Neuronal stem cell (in vitro differentiated cells): ENCODE data around the gene CA11.

Experiments
- DNase-seq: peaks from one replicate; pipeline ENCODE4 v3.0.0-alpha.2; 2013; ENCODE audit warnings: low spot score
- H2AFZ ChIP-seq: one replicate; pipeline ENCODE4 v1.6.1; 2013; ENCODE audit warnings: mild to moderate bottlenecking, low read length, inconsistent platforms
- H2AK5ac ChIP-seq: 2 replicates; pipeline ENCODE4 v1.6.1; 2013; ENCODE audit warnings: low read depth, mild to moderate bottlenecking, inconsistent platforms, low read length, moderate library complexity, mixed read lengths
- H2BK120ac ChIP-seq: 2 replicates; pipeline ENCODE4 v1.6.1; 2013; ENCODE audit warnings: low read depth, mild to moderate bottlenecking, inconsistent platforms, low read length, moderate library complexity, mixed read lengths
- H2BK12ac ChIP-seq: one replicate; pipeline ENCODE4 v1.6.1; 2013; ENCODE audit warnings: low read length, inconsistent platforms
- H2BK15ac ChIP-seq: 2 replicates; pipeline ENCODE4 v1.6.1; 2013; ENCODE audit warnings: mild to moderate bottlenecking, low read length, inconsistent platforms, mixed read lengths
- H2BK5ac ChIP-seq: one replicate; pipeline ENCODE4 v1.6.1; 2013; ENCODE audit warnings: inconsistent platforms, mild to moderate bottlenecking, low read length, moderate library complexity
- H3K14ac ChIP-seq: one replicate; pipeline ENCODE4 v1.6.1; 2013; ENCODE audit warnings: low read length, inconsistent platforms
- H3K18ac ChIP-seq: 2 replicates; pipeline ENCODE4 v1.6.1; 2013; ENCODE audit warnings: low read length, inconsistent platforms
- H3K23ac ChIP-seq: 2 replicates; pipeline ENCODE4 v1.6.1; 2013; ENCODE audit warnings: low read depth, mild to moderate bottlenecking, mixed read lengths, low read length, inconsistent platforms; ENCODE audit not compliant: poor library complexity
- H3K27ac ChIP-seq: replicated peaks from 3 replicates; pipeline ENCODE4 v1.5.1; 2013; ENCODE audit warnings: low read length, inconsistent platforms
- H3K27me3 ChIP-seq, 3 experiments: 2 replicates each; pipeline ENCODE4 v1.6.1; 2013; ENCODE audit warnings: low read length in 3 of 3, mild to moderate bottlenecking in 2 of 3, inconsistent platforms in 1 of 3, low read depth in 1 of 3, mixed read lengths in 1 of 3, moderate library complexity in 1 of 3; ENCODE audit not compliant: control insufficient read depth in 3 of 3, insufficient read depth in 3 of 3
- H3K36me3 ChIP-seq, 2 donors: replicated peaks in 1 of 2; 2 replicates each; pipeline ENCODE4 v1.6.1; 2013; ENCODE audit warnings: low read length in 2 of 2; ENCODE audit not compliant: control insufficient read depth in 2 of 2, insufficient read depth in 2 of 2
- H3K4ac ChIP-seq: 2 replicates; pipeline ENCODE4 v1.6.1; 2013; ENCODE audit warnings: inconsistent platforms, mild to moderate bottlenecking, low read length, moderate library complexity
- H3K4me1 ChIP-seq, 2 donors: 1 replicate in 1 of 2; 2 replicates in 1 of 2; pipeline ENCODE4 v1.6.1; 2013; ENCODE audit warnings: low read length in 2 of 2, low read depth in 1 of 2; ENCODE audit not compliant: control insufficient read depth in 2 of 2, insufficient read depth in 1 of 2
- H3K4me2 ChIP-seq: one replicate; pipeline ENCODE4 v1.6.1; 2013; ENCODE audit warnings: mild to moderate bottlenecking, low read length, inconsistent platforms; ENCODE audit not compliant: insufficient read depth, poor library complexity, severe bottlenecking
- H3K4me3 ChIP-seq, 2 donors: 2 replicates each; pipeline ENCODE4 v1.5.1; 2013; ENCODE audit warnings: low read length in 2 of 2, mild to moderate bottlenecking in 2 of 2, inconsistent platforms in 1 of 2, moderate library complexity in 1 of 2
- H3K79me1 ChIP-seq: one replicate; pipeline ENCODE4 v1.6.1; 2013; ENCODE audit warnings: low read depth, mild to moderate bottlenecking, inconsistent platforms, low read length, moderate library complexity
- H3K9ac ChIP-seq: one replicate; pipeline ENCODE4 v1.6.1; 2013; ENCODE audit warnings: mild to moderate bottlenecking, low read depth, low read length, inconsistent platforms; ENCODE audit not compliant: poor library complexity
- H3K9me3 ChIP-seq, 2 donors: replicated peaks in 1 of 2; 2 replicates each; pipeline versions ENCODE3 to v1.6.1; 2013; ENCODE audit warnings: low read length in 2 of 2, mild to moderate bottlenecking in 2 of 2, inconsistent platforms in 1 of 2, low read depth in 1 of 2, mixed read lengths in 1 of 2, moderate library complexity in 1 of 2; ENCODE audit not compliant: control insufficient read depth in 2 of 2, insufficient read depth in 1 of 2
- H4K8ac ChIP-seq: one replicate; pipeline ENCODE4 v1.6.1; 2013; ENCODE audit warnings: low read depth, mild to moderate bottlenecking, inconsistent platforms, low read length, moderate library complexity
- H4K91ac ChIP-seq: one replicate; pipeline ENCODE4 v1.6.1; 2013; ENCODE audit warnings: low read length, low read depth, mild to moderate bottlenecking, inconsistent platforms; ENCODE audit not compliant: poor library complexity
- WGBS, 2 donors: extraction: QIAGEN DNeasy Blood & Tissue Kit; methylation state at CpG; one replicate each; pipeline ENCODE4 v1.1.7; 2013; ENCODE audit warnings: missing lambda C conversion rate in 2 of 2, mixed read lengths in 1 of 2; ENCODE audit not compliant: insufficient read length in 2 of 2, insufficient replicate concordance in 1 of 2; ENCODE audit errors: extremely low coverage in 2 of 2; 5-methylcytosine and 5-hydroxymethylcytosine counted together

Gene CA11

GRCh38 chr19:48656840-48657474 is 11.0 kb upstream of the CA11 start:
- Histone ChIP-seq H3K4me1 (peaks cover 5 to 9% of the 10 kb centered on the region in 2 donors), H2BK5ac (no peak overlapping the region), H3K18ac (no peak overlapping the region), H3K27me3 (no peaks in the 10 kb centered on the region), H2BK12ac (no peak overlapping the region), H3K9me3 (no peaks in the 10 kb centered on the region), H3K4me3 (no peak overlapping the region), H3K36me3 (no peaks in the 10 kb centered on the region), H3K14ac (no peak overlapping the region), H3K79me1 (no peaks in the 10 kb centered on the region), H2BK15ac (no peak overlapping the region), H3K23ac (no peak overlapping the region), H2AFZ (peak overlapping the region; percentile 62), H3K27ac (no peak overlapping the region), H4K91ac (no peak overlapping the region), H2AK5ac (no peak overlapping the region), H3K4ac (no peak overlapping the region), H3K9ac (no peak overlapping the region), H4K8ac (no peak overlapping the region), H3K4me2 (no peak overlapping the region), H2BK120ac (no peak overlapping the region)
- WGBS, 2 donors = no CpG with 5 or more reads among the region's 16 CpGs
- DNase-seq = no peak

GRCh38 chr19:48654299-48655059 is 8.5 kb upstream of the CA11 start:
- Histone ChIP-seq H3K18ac (peak overlapping the region; percentile 77), H3K4me1 (peaks cover 5% of the 10 kb centered on the region in 2 donors), H2BK120ac (no peak overlapping the region), H3K36me3 (no peaks in the 10 kb centered on the region), H2BK12ac (no peak overlapping the region), H2AK5ac (peak overlapping the region; percentile 70), H2BK15ac (peak overlapping the region; percentile 87), H3K4me2 (no peak overlapping the region), H2AFZ (no peak overlapping the region), H3K4me3 (no peak overlapping the region), H3K27ac (no peak overlapping the region), H4K8ac (peak overlapping the region; percentile 48), H3K27me3 (no peaks in the 10 kb centered on the region), H4K91ac (peak overlapping the region; percentile 72), H3K14ac (no peak overlapping the region), H3K9me3 (no peaks in the 10 kb centered on the region), H3K4ac (no peak overlapping the region), H2BK5ac (no peak overlapping the region), H3K9ac (no peak overlapping the region), H3K23ac (peak overlapping the region; percentile 89), H3K79me1 (no peaks in the 10 kb centered on the region)
- DNase-seq = no peak
- WGBS, 2 donors = no CpG with 5 or more reads among the region's 11 CpGs

GRCh38 chr19:48651683-48652048 is 5.7 kb upstream of the CA11 start:
- peak overlapping the region; percentile 27 for H3K18ac ChIP-seq

GRCh38 chr19:48650974-48651682 is 5.1 kb upstream of the CA11 start:
- no peaks in the 10 kb centered on the region for H3K79me1 ChIP-seq
- no peak overlapping the region for H3K4ac ChIP-seq
- H3K4me2 ChIP-seq = no peak overlapping the region
- H3K9ac ChIP-seq = peak overlapping the region; percentile 4
- H3K9me3 ChIP-seq = no peaks in the 10 kb centered on the region
- no peaks in the 10 kb centered on the region for H3K36me3 ChIP-seq
- H3K4me3 ChIP-seq = no peak overlapping the region
- no peak overlapping the region for H2BK120ac ChIP-seq
- H2BK12ac ChIP-seq = no peak overlapping the region
- peaks cover 2% of the 10 kb centered on the region in 2 donors for H3K4me1 ChIP-seq
- no peak overlapping the region for H3K27ac ChIP-seq
- H4K91ac ChIP-seq = no peak overlapping the region
- H3K27me3 ChIP-seq = no peaks in the 10 kb centered on the region
- no peak overlapping the region for H2AFZ ChIP-seq
- no peak overlapping the region for H3K23ac ChIP-seq
- H2BK15ac ChIP-seq = peak overlapping the region; percentile 49
- H2BK5ac ChIP-seq = no peak overlapping the region
- peak overlapping the region; percentile 46 for H2AK5ac ChIP-seq
- WGBS, 2 donors = no CpG with 5 or more reads among the region's 12 CpGs
- DNase-seq = no peak
- H3K14ac ChIP-seq = no peak overlapping the region
- no peak overlapping the region for H3K18ac ChIP-seq
- no peak overlapping the region for H4K8ac ChIP-seq

More at GRCh38 chr19:48651683-48652048, 5.7 kb upstream of the CA11 start:
- no CpG with 5 or more reads among the region's 5 CpGs for WGBS, 2 donors
- no peak overlapping the region for H2BK5ac ChIP-seq
- no peak overlapping the region for H3K4ac ChIP-seq
- H2BK120ac ChIP-seq = no peak overlapping the region
- no peaks in the 10 kb centered on the region for H3K9me3 ChIP-seq
- DNase-seq = no peak
- peak overlapping the region; percentile 25 for H2AK5ac ChIP-seq
- no peak overlapping the region for H3K4me2 ChIP-seq
- no peak overlapping the region for H3K23ac ChIP-seq
- no peak overlapping the region for H2AFZ ChIP-seq
- H2BK12ac ChIP-seq = no peak overlapping the region
- no peak overlapping the region for H3K14ac ChIP-seq
- H3K79me1 ChIP-seq = no peaks in the 10 kb centered on the region
- no peak overlapping the region for H3K27ac ChIP-seq
- H4K8ac ChIP-seq = no peak overlapping the region
- H4K91ac ChIP-seq = no peak overlapping the region
- H3K4me1 ChIP-seq = peaks cover 1 to 2% of the 10 kb centered on the region in 2 donors
- no peaks in the 10 kb centered on the region for H3K27me3 ChIP-seq
- H3K4me3 ChIP-seq = no peak overlapping the region
- no peaks in the 10 kb centered on the region for H3K36me3 ChIP-seq
- H2BK15ac ChIP-seq = no peak overlapping the region
- H3K9ac ChIP-seq = no peak overlapping the region
